Type B pancreatic cell (in vitro differentiated cells): ENCODE results near the gene TAF3. TPM values are rescaled to one million over a fixed set of nuclear protein-coding genes. Genes with fewer than 3 reads are reported as not detected.

ENCODE experiments used
- DNase-seq: peaks from one replicate; pipeline ENCODE4 v3.0.0; 2021; ENCODE audit warnings: mixed read lengths; ENCODE audit not compliant: unreplicated experiment; ENCODE audit errors: extremely low spot score
- H3K27ac Mint-ChIP-seq: 2 replicates; pipeline ENCODE4 v1.8.0; 2021; ENCODE audit warnings: mild to moderate bottlenecking, mixed read lengths
- H3K27me3 Mint-ChIP-seq: 2 replicates; pipeline ENCODE4 v1.8.0; 2021; ENCODE audit warnings: mixed read lengths
- H3K36me3 Mint-ChIP-seq: 2 replicates; pipeline ENCODE4 v1.8.0; 2021; ENCODE audit warnings: mixed read lengths
- H3K4me1 Mint-ChIP-seq: one replicate; pipeline ENCODE4 v1.8.0; 2021; ENCODE audit warnings: mixed read lengths; ENCODE audit not compliant: unreplicated experiment
- H3K4me3 Mint-ChIP-seq: 2 replicates; pipeline ENCODE4 v1.8.0; 2021; ENCODE audit warnings: mild to moderate bottlenecking, mixed read lengths
- H3K9me3 Mint-ChIP-seq: 2 replicates; pipeline ENCODE4 v1.8.0; 2021; ENCODE audit warnings: mixed read lengths
- CTCF ChIP-seq: fragments of 200-600 bp; sonication (generic); conservative IDR thresholded peaks from 2 replicates; pipeline ENCODE4 v1.5.0; 2021; ENCODE audit warnings: antibody characterized with exemption, mild to moderate bottlenecking
- total RNA-seq: library from RNA; stranded (reverse); gene quantifications from 2 replicates; pipeline ENCODE4 v1.2.1, GENCODE V29; 2021; ENCODE audit warnings: low replicate concordance

TAF3 gene
- total RNA-seq, 1 donor from 2014 or later, result 9.9 TPM

GRCh38 chr10:8035006-8035640 is 216.8 kb downstream of the TAF3 start:
- H3K4me1 Mint-ChIP-seq, result peaks cover 10% of the 10 kb centered on the region
- peaks cover 93% of the 10 kb centered on the region for H3K27me3 Mint-ChIP-seq
- H3K9me3 Mint-ChIP-seq, result peaks cover 5% of the 10 kb centered on the region
- TF ChIP-seq CTCF, result no peak
- no peak for DNase-seq
- peak overlapping the region; percentile 88 for H3K4me3 Mint-ChIP-seq
- H3K36me3 Mint-ChIP-seq, result peaks cover 4% of the 10 kb centered on the region
- peak overlapping the region; percentile 72 for H3K27ac Mint-ChIP-seq

GRCh38 chr10:8035641-8036470 is 217.6 kb downstream of the TAF3 start:
- no peak for TF ChIP-seq CTCF
- H3K4me1 Mint-ChIP-seq, result peaks cover 10% of the 10 kb centered on the region
- H3K36me3 Mint-ChIP-seq, result peaks cover 4% of the 10 kb centered on the region
- no peak for DNase-seq
- peak overlapping the region; percentile 88 for H3K4me3 Mint-ChIP-seq
- H3K9me3 Mint-ChIP-seq, result peaks cover 5% of the 10 kb centered on the region
- peak overlapping the region; percentile 72 for H3K27ac Mint-ChIP-seq
- H3K27me3 Mint-ChIP-seq, result peaks cover 95% of the 10 kb centered on the region

- H3K27ac Mint-ChIP-seq, result no peak overlapping the region
- H3K4me3 Mint-ChIP-seq, result peak overlapping the region; percentile 60
- peaks cover 4% of the 10 kb centered on the region for H3K36me3 Mint-ChIP-seq
- TF ChIP-seq CTCF, result no peak
- H3K4me1 Mint-ChIP-seq, result peaks cover 10% of the 10 kb centered on the region
- H3K9me3 Mint-ChIP-seq, result peaks cover 2% of the 10 kb centered on the region
- DNase-seq, result no peak
- H3K27me3 Mint-ChIP-seq, result peaks cover 95% of the 10 kb centered on the region
Measured at GRCh38 chr10:8036506-8037198, 218.3 kb downstream of the TAF3 start.

GRCh38 chr10:8037199-8037801 is 219.0 kb downstream of the TAF3 start:
- peak overlapping the region; percentile 60 for H3K4me3 Mint-ChIP-seq
- peaks cover 4% of the 10 kb centered on the region for H3K36me3 Mint-ChIP-seq
- H3K9me3 Mint-ChIP-seq, result no peaks in the 10 kb centered on the region
- peaks cover 12% of the 10 kb centered on the region for H3K4me1 Mint-ChIP-seq
- DNase-seq, result no peak
- TF ChIP-seq CTCF, result no peak
- H3K27ac Mint-ChIP-seq, result no peak overlapping the region
- H3K27me3 Mint-ChIP-seq, result peaks cover 95% of the 10 kb centered on the region
